IPS-15b (cell line): Measurements from ENCODE around the gene KIF5C.

Source experiments
- H3K27me3 ChIP-seq: one replicate; pipeline ENCODE4 v1.6.1; 2013; ENCODE audit warnings: low read length; ENCODE audit not compliant: control insufficient read depth, insufficient read depth
- H3K36me3 ChIP-seq: one replicate; pipeline ENCODE4 v1.6.1; 2013; ENCODE audit warnings: low read length; ENCODE audit not compliant: control insufficient read depth, insufficient read depth
- H3K4me1 ChIP-seq: one replicate; pipeline ENCODE4 v1.6.1; 2013; ENCODE audit warnings: mild to moderate bottlenecking, low read length; ENCODE audit not compliant: control insufficient read depth, insufficient read depth
- H3K4me3 ChIP-seq: one replicate; pipeline ENCODE4 v1.5.1; 2013; ENCODE audit warnings: low read depth, low read length
- H3K9ac ChIP-seq: one replicate; pipeline ENCODE4 v1.6.1; 2013; ENCODE audit warnings: low read depth, mild to moderate bottlenecking, low read length
- H3K9me3 ChIP-seq: one replicate; pipeline ENCODE4 v1.6.1; 2013; ENCODE audit warnings: mild to moderate bottlenecking, low read length; ENCODE audit not compliant: control insufficient read depth, insufficient read depth

KIF5C gene

GRCh38 chr2:149040451-149040850 is 165.4 kb downstream of the KIF5C start:
- Histone ChIP-seq H3K4me1 (peaks cover 2% of the 10 kb centered on the region), H3K9me3 (no peaks in the 10 kb centered on the region), H3K27me3 (peaks cover 24% of the 10 kb centered on the region), H3K4me3 (no peak overlapping the region), H3K36me3 (no peaks in the 10 kb centered on the region), H3K9ac (no peak overlapping the region)

DNA sequence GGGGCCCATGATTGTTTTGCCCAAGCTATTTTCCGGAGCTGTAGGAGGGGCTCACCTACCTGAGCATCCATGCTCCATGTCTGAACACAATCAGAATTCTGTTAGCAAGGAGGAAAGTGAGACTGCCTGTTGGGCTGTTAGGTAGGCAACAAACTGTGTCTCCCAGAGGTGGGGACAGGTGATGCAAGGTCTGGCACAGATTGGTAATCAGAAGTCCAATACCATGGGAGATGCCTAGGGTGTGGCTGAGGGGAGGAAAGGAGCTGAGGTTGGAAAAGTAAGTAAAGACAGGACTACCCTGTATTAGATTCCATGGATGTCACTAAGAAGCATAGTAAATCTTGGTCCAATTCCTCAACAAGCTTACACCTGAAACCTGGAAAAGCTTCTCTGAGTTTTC is 166.5 kb downstream of the KIF5C start:
- H3K4me1 ChIP-seq, result peaks cover 2% of the 10 kb centered on the region
- H3K4me3 ChIP-seq, result no peak overlapping the region
- H3K27me3 ChIP-seq, result peaks cover 24% of the 10 kb centered on the region
- no peaks in the 10 kb centered on the region for H3K36me3 ChIP-seq
- H3K9ac ChIP-seq, result no peak overlapping the region
- H3K9me3 ChIP-seq, result no peaks in the 10 kb centered on the region

GRCh38 chr2:149042881-149043280 is 167.9 kb downstream of the KIF5C start:
- Histone ChIP-seq H3K4me1 (peaks cover 2% of the 10 kb centered on the region), H3K27me3 (peaks cover 18% of the 10 kb centered on the region), H3K9me3 (no peaks in the 10 kb centered on the region), H3K4me3 (no peak overlapping the region), H3K36me3 (no peaks in the 10 kb centered on the region), H3K9ac (no peak overlapping the region)

DNA sequence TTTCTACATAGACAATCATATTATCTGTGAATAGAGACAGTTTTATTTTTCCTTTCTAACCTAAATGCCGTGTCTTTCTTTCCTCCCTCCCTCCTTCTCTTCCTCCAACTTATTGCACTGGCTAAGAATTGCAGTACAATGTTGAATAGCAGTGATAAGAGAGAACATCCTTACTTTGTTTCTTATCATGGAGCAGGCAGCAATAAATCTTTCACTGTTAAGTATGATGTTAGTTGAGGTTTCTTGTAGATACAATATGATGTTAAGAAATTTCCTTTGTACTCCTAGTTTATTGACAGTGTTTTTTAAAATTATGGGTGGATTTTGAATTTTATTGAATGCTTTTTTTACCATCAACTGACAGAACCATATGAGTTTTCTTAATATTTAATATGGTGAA is 169.5 kb downstream of the KIF5C start:
- no peaks in the 10 kb centered on the region for H3K9me3 ChIP-seq
- no peaks in the 10 kb centered on the region for H3K4me1 ChIP-seq
- no peak overlapping the region for H3K4me3 ChIP-seq
- peaks cover 7% of the 10 kb centered on the region for H3K27me3 ChIP-seq
- no peaks in the 10 kb centered on the region for H3K36me3 ChIP-seq
- H3K9ac ChIP-seq, result no peak overlapping the region

- Histone ChIP-seq H3K9me3 (no peaks in the 10 kb centered on the region), H3K27me3 (no peaks in the 10 kb centered on the region), H3K36me3 (no peaks in the 10 kb centered on the region), H3K4me1 (no peaks in the 10 kb centered on the region), H3K9ac (no peak overlapping the region), H3K4me3 (no peak overlapping the region)
These were observed 172.1 kb downstream of the KIF5C start for GRCh38 chr2:149047118-149047517.

GRCh38 chr2:149049142-149049541 is 174.1 kb downstream of the KIF5C start:
- H3K27me3 ChIP-seq, result no peaks in the 10 kb centered on the region
- H3K9ac ChIP-seq, result no peak overlapping the region
- no peak overlapping the region for H3K4me3 ChIP-seq
- no peaks in the 10 kb centered on the region for H3K4me1 ChIP-seq
- no peaks in the 10 kb centered on the region for H3K9me3 ChIP-seq
- no peaks in the 10 kb centered on the region for H3K36me3 ChIP-seq

GRCh38 chr2:149050188-149050587 is 175.2 kb downstream of the KIF5C start:
- H3K9me3 ChIP-seq, result no peaks in the 10 kb centered on the region
- no peaks in the 10 kb centered on the region for H3K27me3 ChIP-seq
- H3K4me1 ChIP-seq, result no peaks in the 10 kb centered on the region
- no peak overlapping the region for H3K4me3 ChIP-seq
- H3K9ac ChIP-seq, result no peak overlapping the region
- H3K36me3 ChIP-seq, result no peaks in the 10 kb centered on the region

GRCh38 chr2:149055751-149056150 is 180.7 kb downstream of the KIF5C start:
- Histone ChIP-seq H3K4me3 (no peak overlapping the region), H3K9me3 (no peaks in the 10 kb centered on the region), H3K4me1 (no peaks in the 10 kb centered on the region), H3K27me3 (no peaks in the 10 kb centered on the region), H3K9ac (no peak overlapping the region), H3K36me3 (no peaks in the 10 kb centered on the region)

DNA sequence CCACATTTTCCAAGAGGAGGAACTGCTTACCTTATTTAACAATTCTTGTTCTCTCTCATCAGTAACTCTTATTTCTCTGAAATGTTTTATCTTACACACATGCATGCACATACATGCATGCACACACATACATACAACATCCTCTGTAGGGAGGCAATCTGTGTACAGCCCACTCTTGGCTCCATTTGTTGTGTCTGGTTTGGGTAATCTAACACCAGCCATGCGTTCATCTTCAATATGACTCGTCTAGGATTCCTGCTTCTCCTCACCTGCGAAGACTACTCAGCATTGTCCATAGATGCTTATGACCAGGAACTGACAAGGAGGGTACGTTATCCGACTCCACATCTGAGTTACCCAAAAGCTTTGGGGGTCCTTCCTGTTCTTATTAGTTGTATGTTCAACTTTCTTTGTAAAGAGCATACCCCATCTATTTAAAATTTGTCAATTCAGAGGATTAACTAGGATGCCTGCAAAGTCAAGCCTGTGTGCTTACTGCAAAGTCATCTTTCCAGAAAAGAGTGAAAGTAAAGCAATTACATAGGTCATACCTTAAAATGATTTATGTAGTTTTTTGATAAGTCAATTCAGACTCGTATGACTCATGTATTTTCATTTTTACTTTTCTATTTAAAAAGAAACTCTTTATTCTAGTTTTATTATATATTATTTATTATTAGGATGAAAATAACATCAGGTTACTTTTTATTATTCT is 181.7 kb downstream of the KIF5C start:
- no peaks in the 10 kb centered on the region for H3K9me3 ChIP-seq
- no peaks in the 10 kb centered on the region for H3K36me3 ChIP-seq
- H3K27me3 ChIP-seq, result no peaks in the 10 kb centered on the region
- H3K9ac ChIP-seq, result no peak overlapping the region
- H3K4me3 ChIP-seq, result no peak overlapping the region
- H3K4me1 ChIP-seq, result no peaks in the 10 kb centered on the region

GRCh38 chr2:149057401-149057800 is 182.4 kb downstream of the KIF5C start:
- Histone ChIP-seq H3K9me3 (no peaks in the 10 kb centered on the region), H3K27me3 (no peaks in the 10 kb centered on the region), H3K36me3 (no peaks in the 10 kb centered on the region), H3K9ac (no peak overlapping the region), H3K4me1 (no peaks in the 10 kb centered on the region), H3K4me3 (no peak overlapping the region)

DNA sequence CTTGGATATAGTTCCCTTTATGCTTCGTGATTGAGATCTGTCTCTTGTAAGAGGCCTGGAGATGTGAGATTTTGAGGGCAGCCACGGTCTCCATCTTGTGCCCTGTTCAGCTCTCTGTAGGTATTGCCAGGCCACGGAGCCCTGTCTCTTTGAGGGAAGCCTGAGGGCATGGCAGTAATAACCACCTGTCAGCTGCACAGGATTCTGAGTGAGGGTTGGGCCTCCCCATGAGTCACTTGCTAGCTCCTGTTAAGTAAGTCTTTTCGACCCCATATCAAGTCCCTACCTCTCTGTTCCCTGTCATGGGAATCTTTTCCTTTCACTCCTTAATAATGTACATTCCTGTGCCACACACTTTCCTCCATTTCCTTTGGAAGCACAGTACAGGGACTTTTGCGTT is 183.9 kb downstream of the KIF5C start:
- H3K4me3 ChIP-seq, result no peak overlapping the region
- no peak overlapping the region for H3K9ac ChIP-seq
- no peaks in the 10 kb centered on the region for H3K27me3 ChIP-seq
- H3K36me3 ChIP-seq, result no peaks in the 10 kb centered on the region
- H3K4me1 ChIP-seq, result no peaks in the 10 kb centered on the region
- H3K9me3 ChIP-seq, result no peaks in the 10 kb centered on the region

- Histone ChIP-seq H3K36me3 (no peaks in the 10 kb centered on the region), H3K9me3 (no peaks in the 10 kb centered on the region), H3K4me1 (no peaks in the 10 kb centered on the region), H3K9ac (no peak overlapping the region), H3K4me3 (no peak overlapping the region), H3K27me3 (no peaks in the 10 kb centered on the region)
These were observed 184.8 kb downstream of the KIF5C start for GRCh38 chr2:149059822-149060221.
